ENCODE measurements around the gene GABARAPL1.

Gene GABARAPL1

GRCh38 chr12:10251669-10252068, 39.0 kb downstream of the GABARAPL1 start:
- TF ChIP-seq CTCF (IDR thresholded peaks at IDR 0.05; ENCODE audit: low read depth, low read length): no peak
- DNase-seq (ENCODE audit: extremely low read depth, low read depth): no peak

- no peak for DNase-seq (ENCODE audit: extremely low read depth, low read depth)
- no peak for TF ChIP-seq CTCF (IDR thresholded peaks at IDR 0.05; ENCODE audit: low read depth, low read length)
These were observed 39.5 kb downstream of the GABARAPL1 start for GRCh38 chr12:10252201-10252600.

- no peak for DNase-seq (ENCODE audit: extremely low read depth, low read depth)
- no peak for TF ChIP-seq CTCF (IDR thresholded peaks at IDR 0.05; ENCODE audit: low read depth, low read length)
These were observed 43.4 kb downstream of the GABARAPL1 start for GRCh38 chr12:10256064-10256463.

DNA sequence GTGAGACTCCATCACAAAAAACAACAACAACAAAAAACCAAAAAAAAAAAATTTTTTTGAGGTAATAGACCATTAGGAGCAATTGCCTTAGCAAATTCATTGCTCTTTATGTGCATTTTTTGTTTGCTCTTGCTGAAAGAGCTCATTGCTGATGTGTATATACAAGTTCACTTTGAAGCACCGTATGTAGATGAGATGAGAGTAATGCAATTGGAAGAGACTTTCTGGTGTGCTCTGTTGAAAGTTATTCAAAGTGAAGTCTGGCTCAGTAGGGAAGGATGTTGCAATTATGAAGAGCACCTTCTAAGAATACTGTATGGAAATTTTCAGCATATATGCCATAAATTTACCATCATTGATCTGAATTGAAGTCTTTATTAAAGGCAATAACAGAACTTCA, 48.2 kb downstream of the GABARAPL1 start:
- DNase-seq (ENCODE audit: extremely low read depth, low read depth): no peak
- no peak for TF ChIP-seq CTCF (IDR thresholded peaks at IDR 0.05; ENCODE audit: low read depth, low read length)

DNA sequence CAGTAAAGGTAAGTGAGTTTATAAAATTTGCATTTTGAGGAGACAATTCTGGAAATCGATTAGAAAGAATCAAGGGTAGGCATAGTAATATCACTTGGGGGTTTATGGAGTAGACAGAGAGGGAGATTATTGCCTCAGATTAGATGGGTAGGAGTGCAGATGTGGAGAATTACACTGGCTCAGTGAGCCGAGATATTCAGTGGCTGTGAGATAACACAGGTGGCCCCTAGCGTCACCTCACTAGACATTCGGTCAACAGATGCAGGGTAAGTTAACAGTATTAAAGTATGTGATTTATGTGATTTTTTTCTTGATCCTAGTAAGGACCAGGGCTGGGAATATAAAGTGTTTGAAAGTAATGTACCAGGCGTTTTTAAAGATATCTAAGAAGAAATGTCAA, 55.4 kb downstream of the GABARAPL1 start:
- TF ChIP-seq CTCF (IDR thresholded peaks at IDR 0.05; ENCODE audit: low read depth, low read length): no peak
- no peak for DNase-seq (ENCODE audit: extremely low read depth, low read depth)

- no peak for DNase-seq (ENCODE audit: extremely low read depth, low read depth)
- TF ChIP-seq CTCF (IDR thresholded peaks at IDR 0.05; ENCODE audit: low read depth, low read length): no peak
These were observed 59.8 kb downstream of the GABARAPL1 start for GRCh38 chr12:10272467-10272866.

All from AG09319 (cell line).